ENCODE results near the gene GRID2IP. TPM values are rescaled to one million over a fixed set of nuclear protein-coding genes. Genes with fewer than 3 reads are reported as not detected.
A peak's percentile ranks its signal among the peaks of the same experiment; 100 is the strongest.

GRID2IP gene
- total RNA-seq, 1 experiment from 2014 or later: 0.12 TPM

DNA sequence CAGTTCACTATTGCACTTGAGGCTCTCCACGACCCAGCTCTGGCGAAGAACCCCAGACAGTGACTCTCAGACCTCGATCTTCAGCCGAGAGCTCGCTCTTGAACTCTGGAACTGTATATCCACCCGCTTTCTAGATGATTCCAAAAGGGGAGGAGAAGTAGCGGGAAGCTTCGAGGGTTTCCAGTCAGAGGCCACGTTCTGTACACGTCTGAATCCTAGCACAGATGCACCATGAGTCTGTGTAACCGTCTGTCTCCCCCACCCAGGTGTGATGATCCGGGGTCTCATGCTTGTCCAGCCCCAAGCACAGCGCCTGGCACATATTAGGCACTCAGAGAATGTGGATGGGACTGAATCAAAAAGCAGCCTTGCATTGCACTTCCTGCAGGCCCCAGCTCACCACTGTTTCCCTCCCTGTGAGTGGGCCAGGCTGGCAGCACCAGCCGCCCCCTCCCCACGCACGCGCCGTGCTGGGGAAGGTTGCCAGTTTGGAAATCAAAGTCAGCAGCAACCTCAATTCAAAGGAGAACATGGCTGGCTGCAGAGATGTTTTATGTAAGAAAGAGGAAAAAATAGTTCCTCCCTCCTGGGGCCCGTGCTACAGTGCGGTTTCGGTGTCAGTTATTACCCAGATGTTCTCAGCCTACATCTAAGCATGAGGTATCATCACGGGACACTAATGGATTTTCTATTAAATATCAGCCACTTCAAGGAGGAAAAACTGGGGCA, 5.7 kb downstream of the GRID2IP start:
- H3K27ac ChIP-seq: no peak overlapping the region
- no peak for DNase-seq
- H3K4me1 ChIP-seq: no peaks in the 10 kb centered on the region
- no peaks in the 10 kb centered on the region for H3K27me3 ChIP-seq
- H3K36me3 ChIP-seq: no peaks in the 10 kb centered on the region
- no peaks in the 10 kb centered on the region for H3K9me3 ChIP-seq (replicated peaks)
- no peak overlapping the region for H3K4me3 ChIP-seq

DNA sequence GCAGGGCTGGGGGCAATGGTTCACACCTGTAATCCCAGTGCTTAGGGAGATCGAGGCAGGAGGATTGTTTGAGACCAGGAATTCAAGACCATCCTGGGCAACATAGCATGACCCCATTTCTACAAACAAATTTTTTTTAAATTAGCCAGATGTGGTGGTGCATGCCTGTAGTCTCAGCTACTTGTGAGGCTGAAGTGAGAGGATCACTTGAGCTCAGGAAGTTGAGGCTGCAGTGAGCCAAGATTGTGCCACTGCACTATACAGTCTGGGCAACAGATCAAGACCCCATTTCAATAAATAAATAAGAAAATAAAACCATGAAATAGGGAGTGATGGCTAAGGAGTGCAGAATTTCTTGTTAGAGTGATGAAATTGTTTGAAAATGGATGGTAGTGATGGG, 8.9 kb downstream of the GRID2IP start:
- H3K27me3 ChIP-seq: no peaks in the 10 kb centered on the region
- H3K9me3 ChIP-seq (replicated peaks): no peaks in the 10 kb centered on the region
- no peak overlapping the region for H3K27ac ChIP-seq
- no peak overlapping the region for H3K4me3 ChIP-seq
- no peaks in the 10 kb centered on the region for H3K4me1 ChIP-seq
- no peaks in the 10 kb centered on the region for H3K36me3 ChIP-seq
- no peak for DNase-seq

DNA sequence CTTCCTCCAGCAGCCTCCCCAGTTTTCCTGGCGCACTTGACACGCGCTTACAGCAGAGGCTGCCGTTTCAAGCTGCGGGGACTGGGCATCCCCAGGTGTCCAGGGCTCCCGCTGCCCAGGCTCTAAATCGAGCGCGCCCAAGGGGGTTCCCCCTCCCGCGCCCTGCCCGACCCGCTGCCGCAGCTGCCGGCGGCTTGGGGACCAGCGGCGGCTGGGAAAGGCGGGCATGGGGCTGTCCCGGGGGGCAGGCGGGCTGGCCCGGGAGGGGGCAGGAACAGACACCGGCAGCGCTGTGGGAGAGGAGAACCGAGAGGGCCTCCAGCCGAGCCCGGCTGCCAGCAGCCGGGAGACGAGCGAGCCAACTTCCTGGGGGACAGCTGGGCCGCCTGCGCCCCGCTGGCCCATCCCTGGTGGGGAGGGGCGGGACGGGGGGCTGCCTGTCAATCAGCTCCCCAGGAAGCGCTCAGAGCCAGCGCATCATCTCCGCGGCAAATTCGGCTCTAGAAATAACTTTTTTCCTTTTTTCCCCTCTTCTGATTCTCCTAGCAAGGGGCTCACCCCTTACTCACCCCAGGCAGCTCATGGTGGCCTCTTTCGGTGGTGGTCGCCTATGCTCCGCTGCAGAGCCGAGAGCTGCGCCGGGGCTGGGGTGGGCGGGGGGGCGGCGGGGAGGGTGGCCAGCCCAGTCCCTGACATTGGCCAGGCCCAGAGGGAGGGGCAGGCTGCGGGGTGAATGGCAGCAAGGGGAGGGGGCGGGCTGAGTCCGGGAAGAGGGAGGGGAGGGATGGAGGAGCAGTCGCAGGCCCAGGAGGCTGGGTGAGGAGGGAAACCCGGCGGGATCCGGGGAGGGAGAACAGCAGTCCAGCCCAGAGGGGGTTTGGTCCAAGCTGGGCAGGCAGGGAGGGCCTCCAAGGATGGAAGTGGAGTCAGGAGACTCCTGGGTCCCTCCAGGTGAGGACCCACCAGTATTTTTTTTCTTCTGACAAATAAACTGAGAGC, 14.7 kb downstream of the GRID2IP start:
- Histone ChIP-seq H3K4me1 (no peaks in the 10 kb centered on the region), H3K27me3 (0 out of 2 replicates have a peak, but pooled peaks cover 3% of the 10 kb centered on the region), H3K36me3 (no peaks in the 10 kb centered on the region), H3K9me3 (replicated peaks) (no peaks in the 10 kb centered on the region), H3K27ac (peak overlapping the region; percentile 0; the same call in 1 of the 2 replicates), H3K4me3 (peak overlapping the region; percentile 61)
- DNase-seq: peak; percentile 89 to 91

DNA sequence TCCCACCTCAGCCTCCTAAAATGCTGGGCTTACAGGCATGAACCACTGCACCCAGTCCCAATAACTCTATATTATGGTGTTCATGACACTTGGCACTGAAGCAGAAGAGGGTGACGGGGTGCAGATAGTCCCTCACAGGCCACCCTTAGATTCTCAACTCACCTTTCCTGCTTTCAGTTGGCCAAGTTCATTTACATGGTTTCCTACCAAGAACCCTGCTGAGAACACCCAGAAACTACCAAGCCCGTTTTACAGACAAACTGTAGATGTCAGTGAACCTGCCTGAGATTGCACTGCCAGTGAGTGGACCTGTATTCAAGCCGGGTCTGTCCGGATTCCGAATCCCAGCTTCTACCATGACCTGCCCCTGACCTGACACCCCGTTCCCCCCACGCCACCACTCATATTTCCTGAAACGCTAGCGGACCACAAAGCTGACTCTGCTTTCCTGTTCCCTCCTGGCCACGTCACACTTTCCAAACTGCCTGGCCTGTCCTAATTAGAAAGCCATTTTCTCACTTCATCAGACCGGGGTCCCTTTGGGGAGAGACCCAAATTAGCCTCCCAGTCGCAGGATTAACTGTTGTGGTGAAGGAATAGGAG, 17.3 kb downstream of the GRID2IP start:
- Histone ChIP-seq H3K4me1 (no peaks in the 10 kb centered on the region), H3K27me3 (0 out of 2 replicates have a peak, but pooled peaks cover 3% of the 10 kb centered on the region), H3K4me3 (no peak overlapping the region), H3K9me3 (replicated peaks) (no peaks in the 10 kb centered on the region), H3K36me3 (no peaks in the 10 kb centered on the region), H3K27ac (no peak overlapping the region)
- no peak for DNase-seq

DNA sequence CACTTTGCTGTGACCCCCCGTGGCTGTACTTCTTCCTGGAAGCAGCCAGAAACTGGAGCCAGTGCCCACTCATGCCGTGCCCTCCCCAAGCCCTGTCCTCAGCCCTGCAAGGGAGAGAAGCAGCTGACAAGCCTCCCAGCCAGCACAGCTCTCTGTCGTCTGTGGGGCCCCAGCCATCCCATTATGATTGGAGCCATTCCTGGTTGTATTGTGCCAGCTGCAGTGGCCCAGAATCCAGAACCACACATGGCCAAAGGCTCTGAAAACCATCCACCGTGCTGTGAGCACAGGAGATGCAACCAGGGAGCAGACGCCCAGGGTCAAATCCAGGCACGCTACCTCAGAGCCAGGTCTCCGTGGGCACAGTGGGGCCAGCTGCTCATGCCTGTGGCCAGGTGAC, 18.7 kb downstream of the GRID2IP start:
- H3K27me3 ChIP-seq: 0 out of 2 replicates have a peak, but pooled peaks cover 3% of the 10 kb centered on the region
- no peak for DNase-seq
- no peaks in the 10 kb centered on the region for H3K36me3 ChIP-seq
- H3K4me3 ChIP-seq: no peak overlapping the region
- H3K27ac ChIP-seq: no peak overlapping the region
- H3K4me1 ChIP-seq: no peaks in the 10 kb centered on the region
- no peaks in the 10 kb centered on the region for H3K9me3 ChIP-seq (replicated peaks)

DNA sequence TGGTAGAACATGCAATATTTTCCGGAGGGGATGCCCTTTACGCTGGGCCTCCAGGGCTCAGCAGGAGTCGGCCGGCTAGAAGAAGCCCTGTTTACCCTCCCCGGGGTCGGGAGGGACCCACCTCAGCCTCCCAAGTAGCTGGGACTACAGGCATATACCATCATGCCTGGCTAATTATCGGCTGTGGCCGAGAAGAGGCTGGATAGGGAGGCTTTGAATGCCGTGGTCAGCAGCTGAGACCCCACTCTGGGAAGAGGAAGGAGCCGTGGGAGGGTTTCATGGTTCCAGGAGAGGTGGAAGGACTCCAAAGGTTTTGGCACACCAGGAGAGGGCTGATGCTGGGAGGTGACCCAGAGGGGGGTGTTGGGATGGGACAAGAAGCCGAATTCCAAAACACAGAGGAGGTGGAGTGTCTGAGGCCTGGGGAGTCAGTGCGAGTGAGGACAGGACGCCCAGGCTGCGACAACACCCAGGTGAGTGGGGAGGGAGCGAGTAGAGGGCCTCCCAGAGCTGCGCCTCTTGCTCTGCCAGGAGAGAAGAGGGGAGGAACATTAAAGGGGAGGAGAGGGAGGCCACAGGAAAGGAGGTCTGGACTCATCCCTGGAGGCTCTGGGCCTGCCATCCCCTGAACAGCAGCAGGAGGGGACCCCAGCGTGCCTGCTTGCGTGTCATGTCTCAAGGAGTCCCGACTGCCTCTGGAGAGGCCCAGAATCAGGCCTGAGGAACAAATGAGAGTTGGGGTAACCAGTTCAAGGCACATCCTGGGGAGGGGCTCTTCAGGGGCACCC, 19.6 kb downstream of the GRID2IP start:
- Histone ChIP-seq H3K4me1 (no peaks in the 10 kb centered on the region), H3K4me3 (no peak overlapping the region), H3K36me3 (no peaks in the 10 kb centered on the region), H3K27ac (no peak overlapping the region), H3K9me3 (replicated peaks) (no peaks in the 10 kb centered on the region), H3K27me3 (0 out of 2 replicates have a peak, but pooled peaks cover 3% of the 10 kb centered on the region)
- no peak for DNase-seq

DNA sequence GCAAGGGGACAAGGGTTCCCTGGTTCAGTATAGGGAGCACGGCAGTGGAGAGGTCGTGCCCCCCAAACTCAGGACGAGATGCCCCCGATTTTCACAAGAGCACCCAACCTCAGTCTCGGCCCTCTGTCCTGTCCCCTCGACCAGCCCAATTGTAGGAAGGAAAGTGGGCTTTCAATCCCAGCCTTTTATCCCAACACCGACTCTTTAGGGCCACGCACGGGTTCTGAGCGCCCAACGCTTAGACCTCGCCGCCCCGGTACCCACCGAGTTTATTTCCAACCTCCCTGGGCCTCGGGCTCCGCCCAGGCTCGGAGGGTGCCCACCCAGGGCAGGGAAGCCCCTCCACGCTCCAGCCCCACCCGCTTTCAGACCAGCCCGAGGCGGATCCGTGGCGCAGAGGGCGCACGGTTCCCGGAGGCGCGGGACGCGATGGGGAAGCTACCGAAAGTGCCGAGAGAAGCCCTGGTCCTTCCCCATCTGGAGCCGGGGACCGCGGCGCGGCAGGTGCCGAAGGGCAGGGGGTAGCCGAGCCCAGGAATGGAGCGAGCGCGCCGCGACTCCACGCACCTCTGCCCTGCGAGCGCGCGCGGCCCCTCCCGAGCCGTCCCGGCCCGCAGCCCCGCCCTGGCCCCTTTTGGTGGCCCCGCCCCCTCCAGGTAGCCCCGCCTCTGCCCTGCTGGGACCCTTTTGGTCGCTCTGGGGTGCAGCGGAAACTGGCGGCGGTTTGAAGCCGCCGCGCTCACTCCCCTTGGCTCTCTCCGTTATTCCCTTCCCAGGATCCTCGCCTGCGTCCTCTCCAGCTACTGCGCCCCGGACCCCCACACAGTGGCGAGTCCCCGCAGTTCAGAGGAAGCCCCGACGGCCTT, 20.4 kb downstream of the GRID2IP start:
- H3K4me1 ChIP-seq: no peaks in the 10 kb centered on the region
- 0 out of 2 replicates have a peak, but pooled peaks cover 3% of the 10 kb centered on the region for H3K27me3 ChIP-seq
- no peaks in the 10 kb centered on the region for H3K36me3 ChIP-seq
- DNase-seq: no peak
- H3K4me3 ChIP-seq: no peak overlapping the region
- no peaks in the 10 kb centered on the region for H3K9me3 ChIP-seq (replicated peaks)
- H3K27ac ChIP-seq: no peak overlapping the region

DNA sequence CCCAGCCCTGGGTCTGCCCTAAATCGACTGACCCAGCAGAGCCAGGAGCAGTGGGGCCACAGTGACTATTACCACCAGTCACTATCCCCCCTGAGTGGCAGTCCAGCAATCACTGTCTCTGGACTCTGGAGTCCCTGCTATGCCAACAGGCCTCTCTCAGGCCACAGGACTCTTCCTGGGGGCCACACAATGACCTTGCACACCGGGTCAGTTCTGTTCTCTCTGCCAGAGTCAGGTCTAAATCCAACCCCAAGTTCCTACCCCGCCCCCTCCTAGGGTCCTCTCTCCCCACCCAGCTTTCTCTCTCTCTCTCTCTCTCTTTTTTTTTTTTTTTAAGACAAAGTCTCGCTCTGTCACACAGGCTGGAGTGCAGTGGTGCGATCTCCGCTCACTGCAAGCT, 21.6 kb downstream of the GRID2IP start:
- Histone ChIP-seq H3K27me3 (no peaks in the 10 kb centered on the region), H3K4me3 (no peak overlapping the region), H3K9me3 (replicated peaks) (no peaks in the 10 kb centered on the region), H3K36me3 (no peaks in the 10 kb centered on the region), H3K4me1 (no peaks in the 10 kb centered on the region), H3K27ac (no peak overlapping the region)
- DNase-seq: no peak

DNA sequence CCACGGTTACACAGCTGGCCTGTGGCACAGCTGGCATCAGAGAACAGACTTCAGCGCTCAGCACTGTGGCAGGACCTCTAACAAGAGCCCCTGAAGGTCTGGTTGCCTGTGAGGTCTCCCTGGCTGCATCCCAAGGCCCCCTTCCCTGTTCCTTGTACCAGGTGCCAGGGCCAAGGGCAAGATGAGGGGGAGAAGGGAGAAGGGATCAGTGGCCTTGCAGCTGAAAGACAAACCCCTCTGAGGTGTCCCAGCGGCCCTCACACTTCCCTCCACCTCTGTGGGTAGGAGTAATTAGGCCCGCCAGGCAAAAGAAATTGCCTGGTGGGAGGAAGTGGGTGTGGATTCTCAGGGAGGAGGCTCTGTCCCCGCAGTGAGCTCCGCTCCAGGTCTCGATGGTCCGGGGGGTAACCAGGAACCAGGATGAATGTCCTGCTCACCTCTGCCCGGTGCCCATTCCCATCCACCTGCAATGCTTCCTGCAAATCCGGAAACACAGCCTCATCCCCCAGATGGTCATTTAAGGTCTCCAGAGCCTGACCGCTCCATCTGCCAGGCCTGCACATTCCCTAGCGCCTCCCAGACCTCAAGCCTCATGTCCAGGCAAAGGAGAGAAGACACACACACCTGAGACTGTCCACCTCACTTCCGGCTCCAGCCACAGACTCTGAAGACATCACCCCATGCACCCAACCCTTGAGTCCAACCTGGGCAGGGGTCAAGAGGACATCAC, 22.7 kb downstream of the GRID2IP start:
- DNase-seq: no peak
- H3K4me3 ChIP-seq: no peak overlapping the region
- no peak overlapping the region for H3K27ac ChIP-seq
- no peaks in the 10 kb centered on the region for H3K27me3 ChIP-seq
- H3K4me1 ChIP-seq: no peaks in the 10 kb centered on the region
- H3K9me3 ChIP-seq (replicated peaks): no peaks in the 10 kb centered on the region
- H3K36me3 ChIP-seq: no peaks in the 10 kb centered on the region

DNA sequence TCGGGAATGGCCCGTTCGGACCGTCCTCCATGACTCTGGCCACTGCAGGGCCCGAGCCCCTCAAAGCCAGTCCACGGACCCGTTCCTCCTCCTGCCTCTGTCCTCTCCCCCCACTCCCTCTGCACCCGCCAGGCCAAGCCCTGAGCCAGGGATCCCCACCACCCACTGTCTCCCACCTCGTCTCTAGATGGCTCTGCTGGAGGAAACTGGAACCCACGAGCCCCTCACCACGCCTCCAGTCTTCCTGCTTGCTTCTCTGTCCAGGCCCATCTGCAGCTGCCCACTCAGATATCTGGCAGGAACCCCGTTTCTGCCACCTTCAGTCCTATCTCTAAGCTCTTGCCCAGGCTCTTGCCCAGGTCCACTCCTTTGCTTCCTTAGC, 24.3 kb downstream of the GRID2IP start:
- no peak for DNase-seq
- no peaks in the 10 kb centered on the region for H3K9me3 ChIP-seq (replicated peaks)
- H3K27me3 ChIP-seq: no peaks in the 10 kb centered on the region
- H3K4me1 ChIP-seq: no peaks in the 10 kb centered on the region
- no peak overlapping the region for H3K4me3 ChIP-seq
- no peak overlapping the region for H3K27ac ChIP-seq
- no peaks in the 10 kb centered on the region for H3K36me3 ChIP-seq

DNA sequence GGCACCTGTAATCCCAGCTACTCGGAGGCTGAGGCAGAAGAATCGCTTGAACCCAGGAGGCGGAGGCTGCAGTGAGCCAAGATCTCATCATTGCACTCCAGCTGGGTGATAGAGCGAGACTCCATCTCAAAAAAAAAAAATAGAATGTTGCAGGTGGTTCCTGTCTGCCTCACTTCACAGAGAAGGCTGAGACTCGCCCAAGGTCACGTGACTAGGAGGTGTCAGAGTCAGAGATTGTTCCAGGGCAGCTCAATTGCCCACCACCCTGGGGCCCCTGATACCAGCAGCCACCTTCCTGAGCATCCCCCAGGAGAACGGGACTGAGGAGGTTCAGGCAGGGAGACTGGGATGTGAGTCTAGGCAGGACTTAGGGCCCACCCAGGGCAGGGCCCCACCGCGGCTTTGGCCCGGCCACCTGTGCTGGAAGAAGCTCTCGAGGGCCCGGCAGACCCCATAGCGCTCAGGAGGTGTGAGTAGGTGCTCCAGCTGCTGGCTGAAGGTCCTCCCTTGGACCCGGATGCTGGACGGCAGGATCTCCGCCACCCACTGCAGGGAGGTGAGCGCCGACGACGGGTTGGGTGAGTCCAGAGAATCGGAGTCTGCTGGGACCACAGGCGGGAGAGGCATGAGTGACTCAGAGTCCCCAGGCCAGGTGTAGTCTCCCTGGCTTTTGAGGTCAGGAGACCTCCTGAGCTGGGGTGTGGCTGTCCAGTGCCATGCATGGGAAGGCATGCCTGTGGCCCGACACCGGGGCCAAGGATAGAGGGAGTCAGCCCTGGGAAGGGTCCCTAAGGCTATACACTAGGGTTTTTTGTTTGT, 30.9 kb downstream of the GRID2IP start:
- Histone ChIP-seq H3K4me3 (no peak overlapping the region), H3K27ac (no peak overlapping the region), H3K36me3 (no peaks in the 10 kb centered on the region), H3K4me1 (no peaks in the 10 kb centered on the region), H3K27me3 (no peaks in the 10 kb centered on the region), H3K9me3 (replicated peaks) (no peaks in the 10 kb centered on the region)
- DNase-seq: no peak

DNA sequence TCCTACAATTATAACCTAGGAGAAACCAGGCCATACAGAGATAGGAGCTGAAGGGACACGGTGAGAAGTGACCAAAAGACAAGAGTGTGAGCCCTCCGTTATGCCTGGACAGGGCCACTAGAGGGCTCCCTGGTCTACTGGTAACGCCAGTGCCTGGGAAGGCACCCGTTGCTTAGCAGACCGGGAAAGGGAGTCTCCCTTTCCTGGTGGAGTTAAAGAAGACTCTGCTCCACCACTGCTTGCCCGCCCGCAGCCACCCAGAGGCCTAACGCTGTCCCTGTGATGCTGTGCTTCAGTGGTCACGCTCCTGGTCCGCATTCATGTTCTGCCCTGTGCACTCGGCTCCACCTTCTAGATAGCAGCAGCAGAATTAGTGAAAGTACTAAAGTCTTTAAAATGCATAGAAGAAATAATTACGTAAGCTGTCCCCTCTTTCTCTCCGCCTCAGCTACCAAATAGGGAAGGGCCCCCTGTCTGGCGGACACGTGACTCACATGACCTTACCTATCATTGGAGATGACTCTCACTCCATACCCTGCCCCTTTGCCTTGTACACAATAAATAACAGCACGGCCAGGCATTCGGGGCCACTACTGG, 34.8 kb downstream of the GRID2IP start:
- Histone ChIP-seq H3K4me3 (peak overlapping the region; percentile 14), H3K27ac (no peak overlapping the region), H3K9me3 (replicated peaks) (no peaks in the 10 kb centered on the region), H3K36me3 (no peaks in the 10 kb centered on the region), H3K4me1 (no peaks in the 10 kb centered on the region), H3K27me3 (no peaks in the 10 kb centered on the region)
- peak; percentile 88 to 95 for DNase-seq

Measured in SJCRH30 (cell line).